ENCODE results near the gene PALM.

GRCh38 chr19:688992-689391 is 19.7 kb upstream of the PALM start:
- TF ChIP-seq CTCF (IDR thresholded peaks at IDR 0.05; ENCODE audit: low read length), result no peak
- TF ChIP-seq EZH2 (IDR thresholded peaks at IDR 0.05; ENCODE audit: borderline replicate concordance, low read length), result no peak

Measured in OCI-LY1 (cell line).